Cardiac muscle cell (in vitro differentiated cells and primary cell): ENCODE measurements around the gene PAGE1. TPM values are rescaled to one million over a fixed set of nuclear protein-coding genes. Genes with fewer than 3 reads are reported as not detected.
"Not testable (repeated sequence)": the region's sequence is repeated elsewhere in the genome, so short reads cannot be mapped to it uniquely, and the experiment has no call there.

Experiments used
- DNase-seq, 2 donors: peaks; one replicate each; pipeline versions ENCODE4 v3.0.0 to v3.0.0-alpha.2; 2010 to 2017; ENCODE audit warnings: low read depth in 1 of 2, low spot score in 1 of 2
- H3K27ac ChIP-seq: fragments of 200-600 bp; sonication (generic); 2 replicates; pipeline ENCODE4 v1.5.1; 2016
- H3K27me3 ChIP-seq: fragments of 200-600 bp; sonication (generic); 2 replicates; pipeline ENCODE4 v1.6.0; 2016; ENCODE audit warnings: control low read depth
- H3K36me3 ChIP-seq: fragments of 200-600 bp; sonication (generic); 2 replicates; pipeline ENCODE4 v1.5.1; 2016; ENCODE audit warnings: control low read depth
- H3K4me1 ChIP-seq: fragments of 200-600 bp; sonication (generic); 2 replicates; pipeline ENCODE4 v1.8.1; 2017; ENCODE audit warnings: low read depth, mild to moderate bottlenecking, mixed run types
- H3K4me3 ChIP-seq: fragments of 200-600 bp; sonication (generic); 2 replicates; pipeline ENCODE4 v1.5.1; 2016; ENCODE audit warnings: mild to moderate bottlenecking
- H3K9me3 ChIP-seq: fragments of 200-600 bp; sonication (generic); 2 replicates; pipeline ENCODE4 v1.5.1; 2017; ENCODE audit warnings: low read depth, mild to moderate bottlenecking, control low read depth
- CTCF ChIP-seq: IDR thresholded peaks from 2 replicates; pipeline ENCODE4 v1.5.1; 2012; ENCODE audit warnings: low read depth, mild to moderate bottlenecking, low read length
- polyA plus RNA-seq: library from polyadenylated mRNA; unstranded; fragments of >200 nt; fragmentation: Nextera tagmentation; extraction: Ambion mirVana; gene quantifications from 2 replicates; pipeline ENCODE4 v1.2.1, GENCODE V29; 2016
- total RNA-seq: library from RNA; depleted of rRNA; stranded (reverse); fragments of >200 nt; gene quantifications from 2 replicates; pipeline ENCODE4 v1.2.3, GENCODE V29; 2016

Gene PAGE1
- total RNA-seq (not detected in 2 replicates), polyA plus RNA-seq (not detected in 2 replicates)

DNA sequence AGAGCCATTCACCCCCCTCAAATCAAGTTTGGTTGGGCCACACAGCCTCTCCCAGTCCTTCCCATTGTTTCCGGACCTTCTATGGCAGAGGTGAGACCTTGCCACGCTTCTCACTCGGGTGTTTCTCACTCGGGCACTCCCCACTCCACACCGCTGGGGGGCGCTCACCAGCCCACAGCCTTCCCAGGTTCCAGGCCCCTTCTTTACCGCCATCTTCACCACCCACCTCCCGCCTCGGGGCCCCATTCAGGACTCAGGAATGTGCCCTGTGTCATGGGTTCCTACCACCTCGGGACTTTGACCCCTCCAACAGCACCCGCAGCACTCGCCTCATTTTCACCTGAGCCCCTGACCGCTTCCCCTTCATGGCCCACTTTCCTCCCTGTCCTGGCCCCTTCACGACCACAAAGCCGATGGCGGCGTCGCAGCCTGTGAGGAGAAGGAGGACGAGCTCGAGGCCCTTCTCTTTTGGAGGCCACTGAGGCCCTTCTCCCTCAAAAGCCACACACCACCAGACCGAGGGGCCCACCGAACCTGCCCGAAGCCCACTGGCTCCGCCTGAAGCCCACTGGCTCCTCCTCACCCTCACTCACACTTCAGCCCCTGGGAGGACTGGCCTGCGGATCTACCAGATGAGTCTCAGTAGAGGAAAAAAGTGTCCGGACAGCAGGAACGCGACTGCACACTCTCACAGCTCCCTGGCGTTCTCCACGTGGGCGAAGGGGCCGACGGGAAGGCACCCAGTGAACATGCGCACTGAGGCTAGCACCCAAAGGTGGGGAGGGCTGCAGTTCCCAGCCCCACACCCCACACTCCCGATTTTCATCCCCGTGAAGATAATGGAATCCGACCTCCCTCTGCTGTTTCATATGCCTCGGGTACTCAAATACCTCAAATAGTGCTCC lies at the start of gene PAGE1:
TSS of gene PAGE1 (minus strand) at position 709 of the 905 bp plus-strand sequence. CDS start 1,214 bp downstream, outside the sequence.
- no peak for DNase-seq
- TF ChIP-seq CTCF = no peak
- no peak within 1 kb of the TSS for H3K27ac ChIP-seq
- no peaks in the 10 kb centered on the region for H3K27me3 ChIP-seq
- H3K4me1 ChIP-seq = no peaks in the 10 kb centered on the region
- no peaks in the 10 kb centered on the region for H3K9me3 ChIP-seq
- H3K4me3 ChIP-seq = no peak within 1 kb of the TSS
- H3K36me3 ChIP-seq = no peaks in the 10 kb centered on the region

GRCh38 chrX:49741501-49741900 lies 45.7 kb upstream of the PAGE1 start:
- H3K9me3 ChIP-seq, H3K27ac ChIP-seq, H3K27me3 ChIP-seq, H3K36me3 ChIP-seq, DNase-seq, H3K4me1 ChIP-seq, H3K4me3 ChIP-seq: not testable (repeated sequence)

DNA sequence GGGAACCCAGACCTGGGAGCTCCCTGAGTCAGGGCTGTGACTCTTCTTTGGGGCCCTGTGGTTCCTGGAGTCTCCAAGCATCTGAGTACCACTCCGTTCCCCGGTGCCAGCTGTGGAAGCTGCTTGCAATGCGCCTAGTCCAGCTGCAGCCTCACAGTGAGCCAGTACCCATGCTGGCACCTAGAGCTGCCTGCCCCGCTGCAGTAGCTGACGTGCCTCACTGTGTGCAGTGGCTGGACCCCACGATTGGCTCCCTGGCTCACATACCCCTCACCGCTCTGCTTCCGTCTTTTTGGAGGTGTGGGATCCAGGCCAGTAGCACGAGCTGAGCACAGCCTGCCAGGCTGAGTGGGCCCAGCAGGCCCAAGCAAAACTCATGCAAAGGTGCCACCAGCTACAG lies 32.1 kb upstream of the PAGE1 start:
- no peak for DNase-seq
- Histone ChIP-seq H3K36me3 (no peaks in the 10 kb centered on the region), H3K27me3 (no peaks in the 10 kb centered on the region), H3K4me3 (no peak overlapping the region), H3K27ac (no peak overlapping the region), H3K9me3 (no peaks in the 10 kb centered on the region), H3K4me1 (no peaks in the 10 kb centered on the region)
- no peak for TF ChIP-seq CTCF

- Histone ChIP-seq H3K27ac (no peak overlapping the region), H3K9me3 (no peaks in the 10 kb centered on the region), H3K36me3 (no peaks in the 10 kb centered on the region), H3K4me1 (no peaks in the 10 kb centered on the region), H3K27me3 (no peaks in the 10 kb centered on the region), H3K4me3 (no peak overlapping the region)
- no peak for DNase-seq
- TF ChIP-seq CTCF = no peak
Measured at GRCh38 chrX:49726966-49727365, 31.2 kb upstream of the PAGE1 start.

DNA sequence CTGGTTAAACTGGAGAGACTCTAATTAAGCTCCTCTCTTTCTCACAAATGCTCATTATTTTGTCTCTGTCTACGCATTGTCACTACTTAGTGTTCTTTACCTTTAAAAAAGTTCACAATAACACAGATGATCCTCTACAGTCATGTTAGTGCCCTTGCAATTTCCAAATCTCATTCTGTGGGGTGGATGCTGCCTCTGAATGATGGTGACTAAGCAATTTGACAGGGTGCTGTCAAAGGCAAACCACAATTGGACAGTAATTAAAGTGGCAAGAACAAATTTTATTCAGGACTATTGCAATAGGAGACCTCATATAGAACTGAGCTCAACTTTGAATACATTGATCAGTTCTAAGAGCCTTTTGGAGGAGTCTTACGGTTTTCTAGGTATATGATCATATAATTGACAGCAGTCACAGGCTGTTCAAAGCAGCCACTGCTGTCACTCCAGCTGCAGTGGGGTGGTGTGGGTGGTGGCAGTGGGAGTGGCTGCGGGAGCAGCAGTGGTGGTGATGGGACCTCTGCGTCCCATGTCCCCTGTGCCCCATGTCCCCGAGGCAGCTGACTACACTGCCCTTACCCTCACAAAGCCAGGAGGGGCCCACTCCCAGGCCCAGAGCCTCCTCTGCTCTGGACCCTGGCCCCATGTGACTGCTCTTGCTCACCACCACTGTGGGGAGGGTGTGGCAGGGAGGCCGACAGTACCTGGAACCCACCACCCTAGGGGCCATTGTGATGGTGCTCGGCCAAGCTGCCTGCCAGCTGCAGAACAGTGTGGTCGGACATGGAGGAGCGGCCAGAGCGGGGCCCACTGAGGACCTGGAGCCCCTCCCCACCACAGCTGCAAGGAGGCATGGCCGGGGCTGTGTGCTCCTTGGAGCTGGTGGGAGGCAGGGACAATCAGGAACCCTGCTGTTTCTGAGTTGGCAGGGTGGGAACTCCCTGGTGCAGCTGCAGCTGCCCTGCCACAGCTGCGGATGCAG lies 30.4 kb upstream of the PAGE1 start:
- H3K4me3 ChIP-seq = no peak overlapping the region
- no peaks in the 10 kb centered on the region for H3K36me3 ChIP-seq
- no peak overlapping the region for H3K27ac ChIP-seq
- no peaks in the 10 kb centered on the region for H3K27me3 ChIP-seq
- no peaks in the 10 kb centered on the region for H3K4me1 ChIP-seq
- DNase-seq = no peak
- TF ChIP-seq CTCF = no peak
- H3K9me3 ChIP-seq = no peaks in the 10 kb centered on the region
